HepG2 (cell line): ENCODE measurements around the gene DHRS13. TPM values are rescaled to one million over a fixed set of nuclear protein-coding genes. Genes with fewer than 3 reads are reported as not detected.
A peak's percentile ranks its signal among the peaks of the same experiment; 100 is the strongest.

ENCODE experiments used
- AFF4 ChIP-seq: sonication (generic); formaldehyde crosslinking; IDR thresholded peaks from 2 replicates; pipeline ENCODE4 v1.4.0; 2020; ENCODE audit warnings: missing genetic modification reagents
- BATF2 ChIP-seq: sonication (generic); formaldehyde crosslinking; IDR thresholded peaks from 2 replicates; pipeline ENCODE4 v1.8.0; 2022; ENCODE audit warnings: mild to moderate bottlenecking, missing genetic modification reagents, moderate library complexity
- CHCHD3 ChIP-seq: sonication (generic); formaldehyde crosslinking; IDR thresholded peaks from 2 replicates; pipeline ENCODE4 v1.8.0; 2022; ENCODE audit warnings: mild to moderate bottlenecking, missing genetic modification reagents, moderate library complexity
- DNMT1 ChIP-seq: sonication (generic); formaldehyde crosslinking; IDR thresholded peaks from 2 replicates; pipeline ENCODE4 v1.5.1; 2020; ENCODE audit warnings: mild to moderate bottlenecking, missing genetic modification reagents
- ETV6 ChIP-seq: sonication (generic); formaldehyde crosslinking; conservative IDR thresholded peaks from 2 replicates; pipeline ENCODE4 v1.4.0; 2020; ENCODE audit warnings: missing genetic modification reagents
- IKZF1 ChIP-seq: fragments of 450-650 bp; IDR thresholded peaks from 2 replicates; pipeline ENCODE4 v1.7.1; 2016
- NR2F6 ChIP-seq, 2 experiments: IDR thresholded peaks; 2 replicates each; pipeline ENCODE4 v1.6.1; 2016; ENCODE audit warnings: antibody characterized with exemption in 1 of 2, mild to moderate bottlenecking in 1 of 2
- PATZ1 ChIP-seq: sonication (generic); formaldehyde crosslinking; IDR thresholded peaks from 2 replicates; pipeline ENCODE4 v1.4.0; 2020; ENCODE audit warnings: missing genetic modification reagents
- RAD51 ChIP-seq: fragments of 450-650 bp; IDR thresholded peaks from 2 replicates; pipeline ENCODE4 v1.6.1; 2016; ENCODE audit warnings: borderline replicate concordance
- SRSF1 ChIP-seq: fragments of 200-400 bp; formaldehyde crosslinking; optimal IDR thresholded peaks from 2 replicates; pipeline ENCODE3; 2017; ENCODE audit warnings: mild to moderate bottlenecking, low read depth, low read length, moderate library complexity
- ZBTB21 ChIP-seq: sonication (generic); formaldehyde crosslinking; IDR thresholded peaks from 2 replicates; pipeline ENCODE4 v1.4.0; 2020; ENCODE audit warnings: missing genetic modification reagents
- ZFP36 ChIP-seq: fragments of 150-350 bp; IDR thresholded peaks from 2 replicates; pipeline ENCODE4 v1.6.1; 2018; ENCODE audit warnings: borderline replicate concordance, low read length, low read depth; ENCODE audit not compliant: partially characterized antibody
- ZNF280D ChIP-seq: sonication (generic); formaldehyde crosslinking; IDR thresholded peaks from 2 replicates; pipeline ENCODE4 v1.5.1; 2020; ENCODE audit warnings: mild to moderate bottlenecking, missing genetic modification reagents
- ZNF343 ChIP-seq: sonication (generic); formaldehyde crosslinking; IDR thresholded peaks from 2 replicates; pipeline ENCODE4 v1.4.0; 2020; ENCODE audit warnings: mild to moderate bottlenecking, missing genetic modification reagents
- ZNF558 ChIP-seq: sonication (generic); formaldehyde crosslinking; IDR thresholded peaks from 2 replicates; pipeline ENCODE4 v1.9.0; 2022; ENCODE audit warnings: mild to moderate bottlenecking, missing genetic modification reagents, borderline replicate concordance
- ZNF747 ChIP-seq: sonication (generic); formaldehyde crosslinking; IDR thresholded peaks from 2 replicates; pipeline ENCODE4 v1.8.1; 2023; ENCODE audit warnings: missing genetic modification reagents, mild to moderate bottlenecking, borderline replicate concordance
- ZSCAN25 ChIP-seq: sonication (generic); formaldehyde crosslinking; IDR thresholded peaks from 2 replicates; pipeline ENCODE4 v1.8.0; 2022; ENCODE audit warnings: mild to moderate bottlenecking, missing genetic modification reagents
- polyA plus RNA-seq, 8 experiments: library from polyadenylated mRNA; depleted of rRNA in 3 of 8; stranded (reverse) in 7 of 8; unstranded in 1 of 8; fragments of >200 nt; fragmentation: Illumina TruSeq in 4 of 8; extraction: Trizol in 4 of 8; gene quantifications; 2 replicates each; pipeline versions ENCODE4 v1.2.1 to v1.2.3, GENCODE V29; 2011 to 2016; ENCODE audit warnings: low read depth in 4 of 8, missing spikeins in 1 of 8, mixed read lengths in 1 of 8; ENCODE audit not compliant: insufficient read depth in 1 of 8
- total RNA-seq, 5 experiments: library from RNA; depleted of rRNA; stranded (reverse); fragments of >200 nt; fragmentation: Illumina TruSeq; extraction: Trizol; gene quantifications; 2 replicates each; pipeline ENCODE4 v1.2.3, GENCODE V29; 2016; ENCODE audit warnings: low read depth in 1 of 5

DHRS13 gene
- total and polyA plus RNA-seq, 2 of the 13 experiments (the other 11 are each of a cell fraction or from before 2014, with no cell fraction given) = 11.8 to 12.6 TPM

- TF ChIP-seq ETV6 = no peak
- TF ChIP-seq SRSF1 = no peak
- no peak for TF ChIP-seq ZBTB21
- TF ChIP-seq IKZF1 = no peak
- TF ChIP-seq CHCHD3 (CRISPR knock-in tag) = no peak
- peak; percentile 42; the same call in 1 of the 2 replicates for TF ChIP-seq ZNF280D (CRISPR knock-in tag)
- TF ChIP-seq PATZ1 (CRISPR knock-in tag) = peak; percentile 95
- no peak for TF ChIP-seq ZFP36
- no peak for TF ChIP-seq BATF2
- TF ChIP-seq ZNF343 (CRISPR knock-in tag) = no peak
- TF ChIP-seq ZNF747 (CRISPR knock-in tag) = no peak
- no peak for TF ChIP-seq RAD51
- no peak; the same call in 1 of the 2 replicates for TF ChIP-seq ZNF558 (CRISPR knock-in tag)
- no peak for TF ChIP-seq NR2F6 (IDR thresholded peaks at IDR 0.05)
- TF ChIP-seq NR2F6 (CRISPR knock-in tag; IDR thresholded peaks at IDR 0.05) = peak; percentile 17; the same call in 1 of the 2 replicates
- TF ChIP-seq ZSCAN25 (CRISPR knock-in tag) = no peak
- no peak for TF ChIP-seq DNMT1 (CRISPR knock-in tag)
- no peak for TF ChIP-seq AFF4 (CRISPR knock-in tag)
Observed at GRCh38 chr17:28854457-28855335, 48.2 kb downstream of the DHRS13 start, which contains the start of gene ERAL1 (continued).
